Colon (tissue), 2 donors: ENCODE results near the gene PHF23.
"Not testable (repeated sequence)": the region's sequence is repeated elsewhere in the genome, so short reads cannot be mapped to it uniquely, and the experiment has no call there.

Source experiments
- FAIRE-seq: peaks from 2 replicates; lab custom pipeline; 2012; peaks lifted over from hg19 to GRCh38; lab: Jason Lieb, UNC
- donor health status: control.
- donor health status: control.

The PHF23 gene

GRCh38 chr17:7258731-7259554 is 19.7 kb upstream of the PHF23 start:
- no peak for FAIRE-seq

- no peak for FAIRE-seq
These were observed 17.7 kb upstream of the PHF23 start for GRCh38 chr17:7256766-7257456.

- FAIRE-seq: no peak
These were observed 15.3 kb upstream of the PHF23 start for GRCh38 chr17:7254511-7254910.

- no peak for FAIRE-seq
These were observed 13.8 kb upstream of the PHF23 start for GRCh38 chr17:7253082-7253481.

- FAIRE-seq: no peak
These were observed 13.2 kb upstream of the PHF23 start, which contains the start of gene ELP5 for GRCh38 chr17:7252176-7253043. ELP5 (plus strand) TSS chr17:7252215; CDS start chr17:7252551, 336 bp downstream.

- no peak for FAIRE-seq
These were observed 12.5 kb upstream of the PHF23 start, which contains the start of gene CTDNEP1 for GRCh38 chr17:7251661-7252175. CTDNEP1 (minus strand) TSS chr17:7251734; CDS start chr17:7251296, 438 bp downstream.

- FAIRE-seq: no peak
These were observed 11.7 kb upstream of the PHF23 start for GRCh38 chr17:7250695-7251627.

- no peak for FAIRE-seq
These were observed 10.6 kb upstream of the PHF23 start for GRCh38 chr17:7249830-7250229.

GRCh38 chr17:7249214-7249613 is 10.0 kb upstream of the PHF23 start:
- FAIRE-seq: no peak

GRCh38 chr17:7248796-7249195 is 9.5 kb upstream of the PHF23 start:
- no peak for FAIRE-seq

GRCh38 chr17:7246779-7247178 is 7.5 kb upstream of the PHF23 start:
- no peak for FAIRE-seq

GRCh38 chr17:7243838-7244237 is 4.6 kb upstream of the PHF23 start:
- not testable (repeated sequence) for FAIRE-seq

GRCh38 chr17:7243453-7243729 is 4.1 kb upstream of the PHF23 start:
- FAIRE-seq: no peak

GRCh38 chr17:7242717-7243452 is 3.6 kb upstream of the PHF23 start:
- no peak for FAIRE-seq

- FAIRE-seq: no peak
These were observed 2.8 kb upstream of the PHF23 start, which contains the start of gene GABARAP for GRCh38 chr17:7241783-7242716. GABARAP (minus strand) TSS chr17:7242449; CDS start chr17:7242330, 119 bp downstream.

- FAIRE-seq: no peak
These were observed 2.0 kb upstream of the PHF23 start for GRCh38 chr17:7241090-7241733.

GRCh38 chr17:7240375-7240774 is 1.1 kb upstream of the PHF23 start:
- no peak for FAIRE-seq

- FAIRE-seq: no peak
These were observed 702 bp downstream of the PHF23 start for GRCh38 chr17:7238420-7239090.
